Measurements from ENCODE around the gene UNC119. TPM values are rescaled to one million over a fixed set of nuclear protein-coding genes. Genes with fewer than 3 reads are reported as not detected.

The UNC119 gene
- polyA plus RNA-seq, 1 donor from 2014 or later, result 218 TPM

DNA sequence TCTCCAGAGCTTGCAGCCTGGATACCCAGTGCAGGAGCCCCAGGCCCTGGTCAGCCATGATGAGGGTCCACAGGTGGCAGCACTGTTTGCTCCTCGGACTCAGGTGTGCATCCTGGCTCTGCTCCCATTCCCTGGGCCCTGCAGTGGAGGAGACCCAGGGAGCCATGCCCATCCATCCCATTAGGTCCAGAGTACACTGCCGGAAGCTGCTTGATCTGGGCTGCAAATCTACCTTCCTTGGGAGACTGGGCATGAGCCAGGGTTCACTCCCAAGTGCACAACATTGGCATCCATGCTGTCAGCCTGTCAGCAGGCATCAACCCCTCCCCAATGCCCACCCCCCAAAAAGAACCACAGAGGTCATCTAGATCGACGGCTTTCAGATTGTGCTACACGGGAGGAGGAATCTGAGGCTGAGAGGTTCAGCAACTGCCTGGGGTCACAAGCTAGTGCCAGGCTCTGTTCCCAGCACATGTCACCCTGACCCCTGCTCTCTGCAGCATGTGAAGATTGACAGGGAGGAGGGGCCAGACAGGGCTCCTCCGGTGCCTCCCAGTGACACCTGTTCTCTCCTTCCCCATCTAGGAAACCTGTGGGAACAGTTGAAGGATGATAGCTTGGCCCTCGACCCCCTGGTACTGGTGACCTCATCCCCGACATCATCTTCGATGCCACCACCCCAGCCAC lies 15.7 kb downstream of the UNC119 start:
- TF ChIP-seq SMC3 (conservative IDR thresholded peaks at IDR 0.05; ENCODE audit: poor library complexity) (no peak), MXI1 (conservative IDR thresholded peaks at IDR 0.05; ENCODE audit: poor library complexity, severe bottlenecking) (no peak), RAD21 (conservative IDR thresholded peaks at IDR 0.05) (no peak), EZH2 (IDR thresholded peaks at IDR 0.05; ENCODE audit: borderline replicate concordance, insufficient read depth, low read length, poor library complexity, severe bottlenecking) (no peak), EP300 (conservative IDR thresholded peaks at IDR 0.05; ENCODE audit: poor library complexity, severe bottlenecking) (no peak)
- TF ChIP-seq, protein P1, sequence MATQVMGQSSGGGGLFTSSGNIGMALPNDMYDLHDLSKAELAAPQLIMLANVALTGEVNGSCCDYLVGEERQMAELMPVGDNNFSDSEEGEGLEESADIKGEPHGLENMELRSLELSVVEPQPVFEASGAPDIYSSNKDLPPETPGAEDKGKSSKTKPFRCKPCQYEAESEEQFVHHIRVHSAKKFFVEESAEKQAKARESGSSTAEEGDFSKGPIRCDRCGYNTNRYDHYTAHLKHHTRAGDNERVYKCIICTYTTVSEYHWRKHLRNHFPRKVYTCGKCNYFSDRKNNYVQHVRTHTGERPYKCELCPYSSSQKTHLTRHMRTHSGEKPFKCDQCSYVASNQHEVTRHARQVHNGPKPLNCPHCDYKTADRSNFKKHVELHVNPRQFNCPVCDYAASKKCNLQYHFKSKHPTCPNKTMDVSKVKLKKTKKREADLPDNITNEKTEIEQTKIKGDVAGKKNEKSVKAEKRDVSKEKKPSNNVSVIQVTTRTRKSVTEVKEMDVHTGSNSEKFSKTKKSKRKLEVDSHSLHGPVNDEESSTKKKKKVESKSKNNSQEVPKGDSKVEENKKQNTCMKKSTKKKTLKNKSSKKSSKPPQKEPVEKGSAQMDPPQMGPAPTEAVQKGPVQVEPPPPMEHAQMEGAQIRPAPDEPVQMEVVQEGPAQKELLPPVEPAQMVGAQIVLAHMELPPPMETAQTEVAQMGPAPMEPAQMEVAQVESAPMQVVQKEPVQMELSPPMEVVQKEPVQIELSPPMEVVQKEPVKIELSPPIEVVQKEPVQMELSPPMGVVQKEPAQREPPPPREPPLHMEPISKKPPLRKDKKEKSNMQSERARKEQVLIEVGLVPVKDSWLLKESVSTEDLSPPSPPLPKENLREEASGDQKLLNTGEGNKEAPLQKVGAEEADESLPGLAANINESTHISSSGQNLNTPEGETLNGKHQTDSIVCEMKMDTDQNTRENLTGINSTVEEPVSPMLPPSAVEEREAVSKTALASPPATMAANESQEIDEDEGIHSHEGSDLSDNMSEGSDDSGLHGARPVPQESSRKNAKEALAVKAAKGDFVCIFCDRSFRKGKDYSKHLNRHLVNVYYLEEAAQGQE (IDR thresholded peaks at IDR 0.05; ENCODE audit: borderline replicate concordance), result no peak
- TF ChIP-seq, protein P2, sequence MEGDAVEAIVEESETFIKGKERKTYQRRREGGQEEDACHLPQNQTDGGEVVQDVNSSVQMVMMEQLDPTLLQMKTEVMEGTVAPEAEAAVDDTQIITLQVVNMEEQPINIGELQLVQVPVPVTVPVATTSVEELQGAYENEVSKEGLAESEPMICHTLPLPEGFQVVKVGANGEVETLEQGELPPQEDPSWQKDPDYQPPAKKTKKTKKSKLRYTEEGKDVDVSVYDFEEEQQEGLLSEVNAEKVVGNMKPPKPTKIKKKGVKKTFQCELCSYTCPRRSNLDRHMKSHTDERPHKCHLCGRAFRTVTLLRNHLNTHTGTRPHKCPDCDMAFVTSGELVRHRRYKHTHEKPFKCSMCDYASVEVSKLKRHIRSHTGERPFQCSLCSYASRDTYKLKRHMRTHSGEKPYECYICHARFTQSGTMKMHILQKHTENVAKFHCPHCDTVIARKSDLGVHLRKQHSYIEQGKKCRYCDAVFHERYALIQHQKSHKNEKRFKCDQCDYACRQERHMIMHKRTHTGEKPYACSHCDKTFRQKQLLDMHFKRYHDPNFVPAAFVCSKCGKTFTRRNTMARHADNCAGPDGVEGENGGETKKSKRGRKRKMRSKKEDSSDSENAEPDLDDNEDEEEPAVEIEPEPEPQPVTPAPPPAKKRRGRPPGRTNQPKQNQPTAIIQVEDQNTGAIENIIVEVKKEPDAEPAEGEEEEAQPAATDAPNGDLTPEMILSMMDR (IDR thresholded peaks at IDR 0.05; ENCODE audit: poor library complexity, severe bottlenecking), result no peak
- H3K9me3 ChIP-seq (ENCODE audit: low read length), result no peaks in the 10 kb centered on the region
- H3K27me3 ChIP-seq (ENCODE audit: insufficient read depth, low read depth, low read length), result no peaks in the 10 kb centered on the region
- no peak overlapping the region for H3K4me2 ChIP-seq (ENCODE audit: low read length)
- H2AFZ ChIP-seq (ENCODE audit: low read depth, low read length), result no peak overlapping the region
- no peaks in the 10 kb centered on the region for H4K20me1 ChIP-seq (ENCODE audit: insufficient read depth)
- H3K27ac ChIP-seq (ENCODE audit: low read length), result no peak overlapping the region
- H3K9me2 ChIP-seq (ENCODE audit: insufficient read depth, low read length), result no peaks in the 10 kb centered on the region
- no peak overlapping the region for H3K4me3 ChIP-seq (ENCODE audit: low read length)
- no peak overlapping the region for H3K9ac ChIP-seq (ENCODE audit: low read length)
- H3F3A ChIP-seq (ENCODE audit: insufficient read depth, low read length, poor library complexity, severe bottlenecking), result no peaks in the 10 kb centered on the region
- no peaks in the 10 kb centered on the region for H3K79me2 ChIP-seq (replicated peaks; ENCODE audit: insufficient read depth, low read length)
- H3K36me3 ChIP-seq (ENCODE audit: insufficient read depth, low read length), result no peaks in the 10 kb centered on the region

DNA sequence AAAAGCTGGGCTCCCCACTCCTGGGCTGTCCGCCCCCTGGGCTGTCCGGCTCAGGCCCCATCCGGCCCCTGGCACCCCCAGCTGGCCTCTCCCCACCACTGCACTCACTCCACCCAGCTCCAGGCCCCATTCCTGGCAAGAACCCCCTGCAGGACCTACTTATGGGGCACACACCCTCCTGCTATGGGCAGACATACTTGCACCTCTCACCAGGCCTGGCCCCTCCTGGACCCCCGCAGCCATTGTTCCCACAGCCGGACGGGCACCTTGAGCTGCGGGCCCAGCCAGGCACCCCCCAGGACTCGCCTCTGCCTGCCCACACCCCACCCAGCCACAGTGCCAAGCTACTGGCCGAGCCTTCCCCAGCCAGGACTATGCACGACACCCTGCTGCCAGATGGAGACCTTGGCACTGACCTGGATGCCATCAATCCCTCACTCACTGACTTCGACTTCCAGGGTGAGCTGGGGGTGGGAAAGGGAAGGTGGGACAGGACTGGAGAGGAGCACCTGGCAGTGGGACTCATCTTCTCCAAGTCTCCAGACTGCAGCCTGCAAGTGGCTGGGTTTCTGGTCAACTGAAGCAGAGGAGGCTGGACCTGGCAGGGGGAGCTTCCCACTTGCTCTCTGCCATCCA lies 17.6 kb downstream of the UNC119 start:
- Histone ChIP-seq H4K20me1 (ENCODE audit: insufficient read depth) (no peaks in the 10 kb centered on the region), H3K9me3 (ENCODE audit: low read length) (no peaks in the 10 kb centered on the region), H3K4me3 (ENCODE audit: low read length) (no peak overlapping the region), H3K36me3 (ENCODE audit: insufficient read depth, low read length) (no peaks in the 10 kb centered on the region), H2AFZ (ENCODE audit: low read depth, low read length) (no peak overlapping the region), H3K79me2 (replicated peaks; ENCODE audit: insufficient read depth, low read length) (no peaks in the 10 kb centered on the region), H3K9ac (ENCODE audit: low read length) (no peak overlapping the region), H3K27ac (ENCODE audit: low read length) (no peak overlapping the region), H3K27me3 (ENCODE audit: insufficient read depth, low read depth, low read length) (no peaks in the 10 kb centered on the region), H3F3A (ENCODE audit: insufficient read depth, low read length, poor library complexity, severe bottlenecking) (no peaks in the 10 kb centered on the region), H3K4me2 (ENCODE audit: low read length) (no peak overlapping the region), H3K9me2 (ENCODE audit: insufficient read depth, low read length) (no peaks in the 10 kb centered on the region)
- TF ChIP-seq, protein P2 (IDR thresholded peaks at IDR 0.05; ENCODE audit: poor library complexity, severe bottlenecking), result no peak
- TF ChIP-seq EP300 (conservative IDR thresholded peaks at IDR 0.05; ENCODE audit: poor library complexity, severe bottlenecking) (no peak), POLR2AphosphoS5 (IDR thresholded peaks at IDR 0.05) (no peak), MXI1 (conservative IDR thresholded peaks at IDR 0.05; ENCODE audit: poor library complexity, severe bottlenecking) (no peak), RAD21 (conservative IDR thresholded peaks at IDR 0.05) (no peak), TAF1 (IDR thresholded peaks at IDR 0.05; ENCODE audit: low read depth) (no peak)
- TF ChIP-seq, protein P1 (IDR thresholded peaks at IDR 0.05; ENCODE audit: borderline replicate concordance), result no peak

All from neural cell (in vitro differentiated cells).